ENCODE measurements around the gene OSM. TPM values are rescaled to one million over a fixed set of nuclear protein-coding genes. Genes with fewer than 3 reads are reported as not detected.

OSM gene
- total RNA-seq, 4 donors from 2014 or later: not detected

- Histone ChIP-seq H3K36me3 (no peaks in the 10 kb centered on the region), H3K27ac (no peak overlapping the region), H3K4me3 (no peak overlapping the region), H3K27me3 (no peaks in the 10 kb centered on the region), H3K4me1 (no peaks in the 10 kb centered on the region), H3K9me3 (no peaks in the 10 kb centered on the region)
- TF ChIP-seq POLR2A (IDR thresholded peaks at IDR 0.05) (no peak), CTCF (IDR thresholded peaks at IDR 0.05) (no peak)
- DNase-seq: no peak
Observed at GRCh38 chr22:30227438-30228228, 39.0 kb downstream of the OSM start.

- Histone ChIP-seq H3K4me3 (no peak overlapping the region), H3K36me3 (no peaks in the 10 kb centered on the region), H3K27ac (no peak overlapping the region), H3K9me3 (no peaks in the 10 kb centered on the region), H3K27me3 (no peaks in the 10 kb centered on the region), H3K4me1 (peaks cover 0 to 7% (median 2%) of the 10 kb centered on the region in 4 donors)
- TF ChIP-seq CTCF (IDR thresholded peaks at IDR 0.05): no peak
- TF ChIP-seq POLR2A (IDR thresholded peaks at IDR 0.05): no peak
- DNase-seq: no peak
Observed at GRCh38 chr22:30226192-30226832, 40.3 kb downstream of the OSM start.

GRCh38 chr22:30225220-30225927, 41.3 kb downstream of the OSM start:
- Histone ChIP-seq H3K27ac (no peak overlapping the region), H3K36me3 (no peaks in the 10 kb centered on the region), H3K4me1 (peaks cover 0 to 15% (median 5%) of the 10 kb centered on the region in 4 donors), H3K27me3 (no peaks in the 10 kb centered on the region), H3K4me3 (no peak overlapping the region), H3K9me3 (no peaks in the 10 kb centered on the region)
- TF ChIP-seq POLR2A (IDR thresholded peaks at IDR 0.05) (no peak), CTCF (IDR thresholded peaks at IDR 0.05) (no peak)
- no peak for DNase-seq

GRCh38 chr22:30224161-30224857, 42.3 kb downstream of the OSM start:
- TF ChIP-seq CTCF (IDR thresholded peaks at IDR 0.05) (no peak), POLR2A (IDR thresholded peaks at IDR 0.05) (no peak)
- Histone ChIP-seq H3K36me3 (no peaks in the 10 kb centered on the region), H3K9me3 (no peaks in the 10 kb centered on the region), H3K4me1 (peaks cover 0 to 15% (median 7%) of the 10 kb centered on the region in 4 donors), H3K4me3 (no peak overlapping the region), H3K27me3 (no peaks in the 10 kb centered on the region), H3K27ac (no peak overlapping the region)
- no peak for DNase-seq

- peaks cover 0 to 15% (median 7%) of the 10 kb centered on the region in 4 donors for H3K4me1 ChIP-seq
- H3K36me3 ChIP-seq: no peaks in the 10 kb centered on the region
- H3K27ac ChIP-seq: no peak overlapping the region
- no peaks in the 10 kb centered on the region for H3K9me3 ChIP-seq
- no peak for DNase-seq
- no peaks in the 10 kb centered on the region for H3K27me3 ChIP-seq
- no peak for TF ChIP-seq CTCF (IDR thresholded peaks at IDR 0.05)
- TF ChIP-seq POLR2A (IDR thresholded peaks at IDR 0.05): no peak
- H3K4me3 ChIP-seq: no peak overlapping the region
Observed at GRCh38 chr22:30223303-30223702, 43.3 kb downstream of the OSM start.
